ENCODE results near the gene DUSP2. TPM values are rescaled to one million over a fixed set of nuclear protein-coding genes. Genes with fewer than 3 reads are reported as not detected.

DUSP2 gene
- total RNA-seq, 2 donors from 2014 or later, result 8.5 to 22.2 TPM

DNA sequence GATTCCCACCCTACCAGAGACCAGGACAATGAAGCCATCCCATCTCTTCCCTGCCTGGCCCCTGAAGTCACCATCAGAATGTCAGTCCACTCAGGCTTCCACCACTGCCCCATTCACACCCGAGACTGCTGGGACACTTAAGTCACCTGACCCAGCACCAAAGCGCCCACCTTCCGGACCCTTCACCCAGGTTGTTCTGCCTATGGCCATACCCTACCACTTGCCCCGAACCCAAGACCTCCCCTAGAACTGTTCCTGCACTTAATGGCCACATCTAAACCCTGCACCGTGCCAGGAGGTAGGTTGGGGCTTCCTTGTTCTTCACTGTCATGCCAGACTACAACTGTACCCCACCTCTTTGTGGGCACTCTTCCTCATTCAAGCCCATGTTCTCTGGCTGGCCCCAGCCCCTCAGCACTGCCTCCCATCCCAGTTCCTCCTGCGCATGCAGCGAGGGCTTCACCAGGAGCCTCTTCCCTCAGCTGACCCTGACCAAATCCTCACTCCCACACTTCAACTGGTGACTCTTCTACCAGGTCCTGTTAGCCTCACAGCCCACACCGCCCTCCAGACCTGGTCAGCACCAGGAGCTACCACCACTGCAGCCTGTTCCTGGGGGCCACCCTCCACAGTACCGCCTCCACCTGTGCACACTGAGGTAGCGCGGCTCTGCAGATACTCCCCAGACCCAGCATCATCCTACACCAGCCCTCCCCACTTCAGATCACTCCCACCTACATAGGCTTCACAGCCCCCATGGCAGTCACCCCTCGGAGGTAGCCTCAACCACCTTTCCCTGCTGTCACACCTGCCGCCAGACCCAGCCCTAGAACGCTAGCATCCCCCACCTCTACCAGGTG is 20.6 kb downstream of the DUSP2 start:
- Histone ChIP-seq H3K4me3 (no peak overlapping the region), H3K27me3 (replicated peaks; ENCODE audit: insufficient read depth) (no peaks in the 10 kb centered on the region), H3K27ac (no peak overlapping the region), H3K9me3 (no peaks in the 10 kb centered on the region), H3K4me1 (ENCODE audit: control insufficient read depth in 1 of 2, low read depth in 2 of 2) (no peaks in the 10 kb centered on the region), H3K36me3 (no peaks in the 10 kb centered on the region)
- DNase-seq (ENCODE audit: low spot score) (no peak), ATAC-seq (ENCODE audit: insufficient number of reproducible peaks, low FRiP score, low read depth) (no peak)
- TF ChIP-seq, protein P1, sequence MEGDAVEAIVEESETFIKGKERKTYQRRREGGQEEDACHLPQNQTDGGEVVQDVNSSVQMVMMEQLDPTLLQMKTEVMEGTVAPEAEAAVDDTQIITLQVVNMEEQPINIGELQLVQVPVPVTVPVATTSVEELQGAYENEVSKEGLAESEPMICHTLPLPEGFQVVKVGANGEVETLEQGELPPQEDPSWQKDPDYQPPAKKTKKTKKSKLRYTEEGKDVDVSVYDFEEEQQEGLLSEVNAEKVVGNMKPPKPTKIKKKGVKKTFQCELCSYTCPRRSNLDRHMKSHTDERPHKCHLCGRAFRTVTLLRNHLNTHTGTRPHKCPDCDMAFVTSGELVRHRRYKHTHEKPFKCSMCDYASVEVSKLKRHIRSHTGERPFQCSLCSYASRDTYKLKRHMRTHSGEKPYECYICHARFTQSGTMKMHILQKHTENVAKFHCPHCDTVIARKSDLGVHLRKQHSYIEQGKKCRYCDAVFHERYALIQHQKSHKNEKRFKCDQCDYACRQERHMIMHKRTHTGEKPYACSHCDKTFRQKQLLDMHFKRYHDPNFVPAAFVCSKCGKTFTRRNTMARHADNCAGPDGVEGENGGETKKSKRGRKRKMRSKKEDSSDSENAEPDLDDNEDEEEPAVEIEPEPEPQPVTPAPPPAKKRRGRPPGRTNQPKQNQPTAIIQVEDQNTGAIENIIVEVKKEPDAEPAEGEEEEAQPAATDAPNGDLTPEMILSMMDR (IDR thresholded peaks at IDR 0.05), result no peak

DNA sequence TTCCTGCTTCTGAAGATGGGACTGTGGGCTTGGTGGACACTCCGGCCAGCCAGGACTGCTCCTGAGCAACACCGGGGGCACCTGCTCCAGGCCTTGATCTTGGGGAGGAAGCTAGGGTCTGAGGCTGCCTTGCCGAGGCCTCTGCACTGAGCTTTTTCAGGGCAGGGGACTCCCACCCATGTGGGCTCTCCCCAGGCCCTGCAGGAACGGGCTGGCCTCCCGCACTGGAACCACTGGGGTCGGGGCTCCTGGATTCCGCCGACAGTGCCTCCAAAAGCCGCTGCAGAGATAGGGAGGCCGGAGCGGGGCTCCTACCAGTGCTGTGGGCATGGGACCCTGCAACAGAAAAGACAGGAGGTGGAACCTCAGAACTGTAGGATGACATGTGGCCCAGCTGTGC is 21.3 kb downstream of the DUSP2 start:
- ATAC-seq (ENCODE audit: insufficient number of reproducible peaks, low FRiP score, low read depth), result no peak
- no peaks in the 10 kb centered on the region for H3K27me3 ChIP-seq (replicated peaks; ENCODE audit: insufficient read depth)
- TF ChIP-seq, protein P1 (IDR thresholded peaks at IDR 0.05), result no peak
- no peak overlapping the region for H3K27ac ChIP-seq
- no peaks in the 10 kb centered on the region for H3K36me3 ChIP-seq
- no peaks in the 10 kb centered on the region for H3K9me3 ChIP-seq
- DNase-seq (ENCODE audit: low spot score), result no peak
- H3K4me1 ChIP-seq (ENCODE audit: control insufficient read depth in 1 of 2, low read depth in 2 of 2), result no peaks in the 10 kb centered on the region
- no peak overlapping the region for H3K4me3 ChIP-seq

- TF ChIP-seq, protein P1 (IDR thresholded peaks at IDR 0.05), result no peak
- Histone ChIP-seq H3K4me1 (ENCODE audit: control insufficient read depth in 1 of 2, low read depth in 2 of 2) (no peaks in the 10 kb centered on the region), H3K9me3 (no peaks in the 10 kb centered on the region), H3K4me3 (no peak overlapping the region), H3K27me3 (replicated peaks; ENCODE audit: insufficient read depth) (no peaks in the 10 kb centered on the region), H3K27ac (no peak overlapping the region), H3K36me3 (no peaks in the 10 kb centered on the region)
- DNase-seq (ENCODE audit: low spot score) (no peak), ATAC-seq (ENCODE audit: insufficient number of reproducible peaks, low FRiP score, low read depth) (no peak)
These were observed 21.9 kb downstream of the DUSP2 start for GRCh38 chr2:96123290-96123689.

GRCh38 chr2:96122391-96122790 is 22.8 kb downstream of the DUSP2 start:
- Histone ChIP-seq H3K27me3 (replicated peaks; ENCODE audit: insufficient read depth) (no peaks in the 10 kb centered on the region), H3K9me3 (no peaks in the 10 kb centered on the region), H3K27ac (no peak overlapping the region), H3K4me3 (no peak overlapping the region), H3K36me3 (no peaks in the 10 kb centered on the region), H3K4me1 (ENCODE audit: control insufficient read depth in 1 of 2, low read depth in 2 of 2) (peaks cover 0 to under 1% of the 10 kb centered on the region in 2 donors)
- DNase-seq (ENCODE audit: low spot score) (no peak), ATAC-seq (ENCODE audit: insufficient number of reproducible peaks, low FRiP score, low read depth) (no peak)
- TF ChIP-seq, protein P1 (IDR thresholded peaks at IDR 0.05), result no peak

DNA sequence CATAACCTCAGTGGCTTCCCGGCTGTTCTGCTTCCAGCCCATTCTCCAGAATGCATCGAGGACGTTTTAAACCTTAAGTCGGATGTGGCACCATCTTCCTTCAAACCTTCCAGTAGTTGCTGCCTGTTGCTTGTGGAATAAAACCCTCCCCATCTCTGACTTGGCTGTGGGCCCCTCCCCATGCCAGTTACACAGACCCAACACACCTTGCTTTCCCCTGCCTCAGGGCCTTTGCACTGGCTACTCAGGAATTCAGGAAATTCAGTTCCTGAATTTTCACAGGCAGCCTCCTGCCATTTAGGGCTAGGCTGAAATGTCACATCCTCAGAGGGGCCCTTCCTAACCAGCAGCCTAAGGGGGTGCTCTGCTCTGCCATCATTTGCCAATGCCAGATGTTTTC is 23.8 kb downstream of the DUSP2 start:
- no peak overlapping the region for H3K27ac ChIP-seq
- H3K36me3 ChIP-seq, result no peaks in the 10 kb centered on the region
- H3K9me3 ChIP-seq, result no peaks in the 10 kb centered on the region
- ATAC-seq (ENCODE audit: insufficient number of reproducible peaks, low FRiP score, low read depth) (no peak), DNase-seq (ENCODE audit: low spot score) (no peak)
- TF ChIP-seq, protein P1 (IDR thresholded peaks at IDR 0.05), result no peak
- H3K27me3 ChIP-seq (replicated peaks; ENCODE audit: insufficient read depth), result no peaks in the 10 kb centered on the region
- H3K4me3 ChIP-seq, result no peak overlapping the region
- H3K4me1 ChIP-seq (ENCODE audit: control insufficient read depth in 1 of 2, low read depth in 2 of 2), result peaks cover 0 to 9% of the 10 kb centered on the region in 2 donors

Measured in thoracic aorta (tissue), 2 donors.